HG02763 (cell line): ENCODE results near the gene TTLL8.

ENCODE experiments used
- ATAC-seq: cut with Tn5 transposase; IDR thresholded peaks from one replicate; pipeline ENCODE4 v1.9.1; 2021; ENCODE audit warnings: mild to moderate bottlenecking, moderate library complexity; ENCODE audit not compliant: unreplicated experiment

Gene TTLL8

GRCh38 chr22:49970528-49971231 lies 87.4 kb downstream of the TTLL8 start:
- ATAC-seq: peak; percentile 69

- no peak for ATAC-seq
Measured at GRCh38 chr22:49969751-49970527, 88.2 kb downstream of the TTLL8 start.

GRCh38 chr22:49968831-49969661 lies 89.1 kb downstream of the TTLL8 start:
- ATAC-seq: no peak
